Esophagus squamous epithelium (tissue), 5 donors: ENCODE measurements around the gene SUPT3H. TPM values are rescaled to one million over a fixed set of nuclear protein-coding genes. Genes with fewer than 3 reads are reported as not detected.
"Not testable (repeated sequence)": the region's sequence is repeated elsewhere in the genome, so short reads cannot be mapped to it uniquely, and the experiment has no call there.

Experiments
- DNase-seq: peaks from one replicate; lab custom pipeline; 2025; lab: John Stamatoyannopoulos, UW
- H3K27ac ChIP-seq, 4 donors: fragments of 200-600 bp; sonication (generic); one replicate each; pipeline ENCODE4 v1.5.1; 2016 to 2019; ENCODE audit warnings: mild to moderate bottlenecking in 1 of 4
- H3K27me3 ChIP-seq, 4 donors: fragments of 200-600 bp; sonication (generic); 1 replicate in 3 of 4; 2 replicates in 1 of 4; pipeline versions ENCODE4 v1.5.1 to v1.6.0; 2017 to 2021; ENCODE audit warnings: antibody characterized with exemption in 1 of 4
- H3K36me3 ChIP-seq, 3 donors: fragments of 200-600 bp; sonication (generic); one replicate each; pipeline ENCODE4 v1.5.1; 2016 to 2019
- H3K4me1 ChIP-seq, 3 donors: fragments of 200-600 bp; sonication (generic); one replicate each; pipeline ENCODE4 v1.5.1; 2017 to 2019
- H3K4me3 ChIP-seq, 4 donors: fragments of 200-600 bp; sonication (generic); 1 replicate in 3 of 4; 2 replicates in 1 of 4; pipeline ENCODE4 v1.5.1; 2016 to 2019; ENCODE audit warnings: mild to moderate bottlenecking in 2 of 4, moderate library complexity in 1 of 4
- H3K9me3 ChIP-seq, 3 donors: fragments of 200-600 bp; sonication (generic); one replicate each; pipeline ENCODE4 v1.5.1; 2016 to 2019
- CTCF ChIP-seq, 6 experiments: fragments of 450-650 bp in 4 of 6; fragments of 200-600 bp in 2 of 6; sonication (generic) in 2 of 6; IDR thresholded peaks; one replicate each; pipeline ENCODE4 v1.5.1; 2016 to 2019; ENCODE audit warnings: antibody characterized with exemption in 6 of 6, mild to moderate bottlenecking in 4 of 6, moderate library complexity in 4 of 6
- POLR2A ChIP-seq, 4 donors: fragments of 450-650 bp; IDR thresholded peaks; one replicate each; pipeline ENCODE4 v1.6.1; 2017; ENCODE audit warnings: antibody characterized with exemption in 4 of 4, mild to moderate bottlenecking in 4 of 4, moderate library complexity in 3 of 4
- WGBS, 2 donors: methylation state at CpG; one replicate each; pipeline ENCODE4 v1.1.5; 2018; 5-methylcytosine and 5-hydroxymethylcytosine counted together
- intact Hi-C: fragments of 100-400 bp; cut with DNase I; formaldehyde crosslinking; loops from one replicate; pipeline ENCODE4 v1.15.0; 2022
- total RNA-seq, 4 donors: library from RNA; depleted of rRNA; stranded (reverse); fragments of >200 nt; gene quantifications; one replicate each; pipeline ENCODE4 v1.1.0, GENCODE V29; 2016
- donor health status: DM: yes; HTN: yes; CAD: no.

SUPT3H gene
- total RNA-seq, 4 donors from 2014 or later: 3.6 to 10.9 (median 5.3) TPM

- no peaks in the 10 kb centered on the region for H3K27me3 ChIP-seq
- DNase-seq: no peak
- no peaks in the 10 kb centered on the region for H3K4me1 ChIP-seq
- H3K36me3 ChIP-seq: no peaks in the 10 kb centered on the region
- TF ChIP-seq CTCF (IDR thresholded peaks at IDR 0.05): no peak
- no peak for TF ChIP-seq POLR2A (IDR thresholded peaks at IDR 0.05)
- no peak overlapping the region for H3K27ac ChIP-seq
- no peak overlapping the region for H3K4me3 ChIP-seq
- no peaks in the 10 kb centered on the region for H3K9me3 ChIP-seq
- intact Hi-C loops: no loop called here
- WGBS, 2 donors: 76 to 79% methylated on average over 2 of the region's 2 CpGs
Observed at GRCh38 chr6:45044510-45045252, 333.1 kb downstream of the SUPT3H start.

GRCh38 chr6:45044086-45044485, 333.6 kb downstream of the SUPT3H start:
- no peaks in the 10 kb centered on the region for H3K27me3 ChIP-seq
- DNase-seq: no peak
- H3K36me3 ChIP-seq: no peaks in the 10 kb centered on the region
- 67 to 74% methylated on average over 2 of the region's 2 CpGs for WGBS, 2 donors
- no peak overlapping the region for H3K27ac ChIP-seq
- TF ChIP-seq POLR2A (IDR thresholded peaks at IDR 0.05) (no peak), CTCF (IDR thresholded peaks at IDR 0.05) (no peak)
- no peak overlapping the region for H3K4me3 ChIP-seq
- H3K4me1 ChIP-seq: no peaks in the 10 kb centered on the region
- intact Hi-C loops: no loop called here
- no peaks in the 10 kb centered on the region for H3K9me3 ChIP-seq

GRCh38 chr6:45042673-45043072, 335.1 kb downstream of the SUPT3H start:
- H3K27ac ChIP-seq, intact Hi-C loops, H3K36me3 ChIP-seq, DNase-seq, H3K27me3 ChIP-seq, H3K9me3 ChIP-seq, H3K4me3 ChIP-seq, H3K4me1 ChIP-seq: not testable (repeated sequence)
- 71 to 86% methylated on average over 2 of the region's 2 CpGs for WGBS, 2 donors

GRCh38 chr6:45038226-45038625, 339.5 kb downstream of the SUPT3H start:
- intact Hi-C loops: no loop called here
- no peak for TF ChIP-seq POLR2A (IDR thresholded peaks at IDR 0.05)
- no peak for TF ChIP-seq CTCF (IDR thresholded peaks at IDR 0.05)
- H3K27ac ChIP-seq: no peak overlapping the region
- no peaks in the 10 kb centered on the region for H3K36me3 ChIP-seq
- 50 to 63% methylated on average over 1 of the region's 1 CpG for WGBS, 2 donors
- no peaks in the 10 kb centered on the region for H3K4me1 ChIP-seq
- no peak overlapping the region for H3K4me3 ChIP-seq
- H3K9me3 ChIP-seq: no peaks in the 10 kb centered on the region
- no peaks in the 10 kb centered on the region for H3K27me3 ChIP-seq
- no peak for DNase-seq

- DNase-seq: no peak
- Histone ChIP-seq H3K27me3 (no peaks in the 10 kb centered on the region), H3K9me3 (no peaks in the 10 kb centered on the region), H3K4me1 (no peaks in the 10 kb centered on the region), H3K36me3 (no peaks in the 10 kb centered on the region), H3K4me3 (no peak overlapping the region), H3K27ac (no peak overlapping the region)
- 91 to 93% methylated on average over 3 of the region's 3 CpGs for WGBS, 2 donors
- intact Hi-C loops: no loop called here
- TF ChIP-seq POLR2A (IDR thresholded peaks at IDR 0.05) (no peak), CTCF (IDR thresholded peaks at IDR 0.05) (no peak)
Observed at GRCh38 chr6:45036103-45036502, 341.6 kb downstream of the SUPT3H start.
